SU-DHL-6 (cell line): ENCODE data around the gene SLC22A3.

Source experiments
- H2AFZ ChIP-seq: fragments of 200-600 bp; sonication (generic); 2 replicates; pipeline ENCODE4 v1.6.1; 2014; ENCODE audit warnings: low read depth, mild to moderate bottlenecking, moderate library complexity, mixed read lengths, antibody characterized with exemption, low read length; ENCODE audit not compliant: severe bottlenecking
- H3F3A ChIP-seq: fragments of 200-600 bp; shearing (Covaris generic); 2 replicates; pipeline ENCODE4 v1.6.0; 2016; ENCODE audit warnings: antibody characterized with exemption, mild to moderate bottlenecking; ENCODE audit not compliant: insufficient read depth
- H3K27ac ChIP-seq: fragments of 200-600 bp; sonication (generic); 2 replicates; pipeline ENCODE4 v1.5.1; 2016; ENCODE audit warnings: low read depth, mild to moderate bottlenecking, low read length, moderate library complexity, mixed read lengths
- H3K27me3 ChIP-seq: fragments of 200-600 bp; sonication (generic), shearing (Covaris generic); 2 replicates; pipeline ENCODE4 v1.6.0; 2014; ENCODE audit warnings: mild to moderate bottlenecking, low read length
- H3K36me3 ChIP-seq: fragments of 200-600 bp; sonication (generic); 2 replicates; pipeline ENCODE4 v1.6.1; 2014; ENCODE audit warnings: mild to moderate bottlenecking, low read length, mixed read lengths
- H3K4me2 ChIP-seq: fragments of 300-600, 200-600 bp; shearing (Covaris generic), sonication (generic); 2 replicates; pipeline ENCODE4 v1.6.0; 2014; ENCODE audit warnings: low read length, low read depth, mild to moderate bottlenecking; ENCODE audit not compliant: poor library complexity, severe bottlenecking
- H3K4me3 ChIP-seq: fragments of 200-600 bp; sonication (generic); 2 replicates; pipeline ENCODE4 v1.5.1; 2014; ENCODE audit warnings: antibody characterized with exemption, low read length, mild to moderate bottlenecking, mixed read lengths; ENCODE audit not compliant: insufficient read depth, poor library complexity, severe bottlenecking
- H3K79me2 ChIP-seq: fragments of 200-600 bp; sonication (generic); 2 replicates; pipeline ENCODE4 v1.6.1; 2014; ENCODE audit warnings: mild to moderate bottlenecking, low read length, moderate library complexity; ENCODE audit not compliant: insufficient read depth
- H3K9ac ChIP-seq: fragments of 200-600 bp; sonication (generic); 2 replicates; pipeline ENCODE4 v1.7.0; 2014; ENCODE audit warnings: mild to moderate bottlenecking, low read length
- H3K9me2 ChIP-seq: fragments of 200-600 bp; sonication (generic); replicated peaks from 2 replicates; pipeline ENCODE4 v1.6.1; 2014; ENCODE audit warnings: low read length; ENCODE audit not compliant: insufficient read depth
- H3K9me3 ChIP-seq: fragments of 200-600 bp; sonication (generic); 2 replicates; pipeline ENCODE4 v1.6.1; 2014; ENCODE audit warnings: low read length, mixed read lengths; ENCODE audit not compliant: insufficient read depth
- H4K20me1 ChIP-seq: fragments of 200-600 bp; sonication (generic); 2 replicates; pipeline ENCODE4 v1.6.1; 2014; ENCODE audit warnings: low read depth, mild to moderate bottlenecking, antibody characterized with exemption, low read length, moderate library complexity, mixed read lengths
- EZH2phosphoT487 ChIP-seq: fragments of 200-600 bp; sonication (generic), shearing (Covaris generic); conservative IDR thresholded peaks from 2 replicates; pipeline ENCODE4 v1.6.1; 2018; ENCODE audit warnings: mild to moderate bottlenecking, antibody characterized with exemption, low read length, moderate library complexity, mixed read lengths
- TF ChIP-seq, protein P1 (sequence below): fragments of 200-600 bp; sonication (generic); IDR thresholded peaks from one replicate; pipeline ENCODE4 v1.5.1; 2017; ENCODE audit warnings: antibody characterized with exemption, mild to moderate bottlenecking, low read length, moderate library complexity; ENCODE audit not compliant: insufficient read depth, poor library complexity, severe bottlenecking

The SLC22A3 gene

DNA sequence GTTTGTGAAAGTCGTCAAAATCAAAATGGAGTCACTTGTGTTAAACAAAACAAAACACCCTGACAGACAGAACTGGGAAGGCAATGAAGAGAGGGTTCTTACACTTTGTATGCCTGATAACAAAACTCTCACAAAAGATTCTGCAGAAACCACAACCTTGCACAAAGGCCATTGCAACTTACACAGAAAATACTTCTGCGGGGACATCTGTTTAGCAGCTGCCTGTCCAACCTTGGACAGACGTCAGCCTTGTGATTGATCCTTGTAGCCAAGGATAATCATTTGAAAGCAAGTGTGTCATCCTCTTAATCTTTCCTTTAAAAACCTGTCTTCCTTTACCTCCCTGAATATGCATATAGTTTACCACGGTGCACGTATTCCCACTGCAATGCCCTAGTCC is 17.0 kb upstream of the SLC22A3 start:
- Histone ChIP-seq H3K4me3 (no peak overlapping the region), H3K27me3 (no peaks in the 10 kb centered on the region), H3K79me2 (no peaks in the 10 kb centered on the region), H2AFZ (no peak overlapping the region), H3K36me3 (no peaks in the 10 kb centered on the region), H3K9ac (no peak overlapping the region), H3K9me3 (no peaks in the 10 kb centered on the region), H3K4me2 (no peak overlapping the region), H3F3A (no peaks in the 10 kb centered on the region), H3K27ac (no peak overlapping the region), H3K9me2 (no peaks in the 10 kb centered on the region), H4K20me1 (no peaks in the 10 kb centered on the region)
- no peak for TF ChIP-seq EZH2phosphoT487
- TF ChIP-seq, protein P1, sequence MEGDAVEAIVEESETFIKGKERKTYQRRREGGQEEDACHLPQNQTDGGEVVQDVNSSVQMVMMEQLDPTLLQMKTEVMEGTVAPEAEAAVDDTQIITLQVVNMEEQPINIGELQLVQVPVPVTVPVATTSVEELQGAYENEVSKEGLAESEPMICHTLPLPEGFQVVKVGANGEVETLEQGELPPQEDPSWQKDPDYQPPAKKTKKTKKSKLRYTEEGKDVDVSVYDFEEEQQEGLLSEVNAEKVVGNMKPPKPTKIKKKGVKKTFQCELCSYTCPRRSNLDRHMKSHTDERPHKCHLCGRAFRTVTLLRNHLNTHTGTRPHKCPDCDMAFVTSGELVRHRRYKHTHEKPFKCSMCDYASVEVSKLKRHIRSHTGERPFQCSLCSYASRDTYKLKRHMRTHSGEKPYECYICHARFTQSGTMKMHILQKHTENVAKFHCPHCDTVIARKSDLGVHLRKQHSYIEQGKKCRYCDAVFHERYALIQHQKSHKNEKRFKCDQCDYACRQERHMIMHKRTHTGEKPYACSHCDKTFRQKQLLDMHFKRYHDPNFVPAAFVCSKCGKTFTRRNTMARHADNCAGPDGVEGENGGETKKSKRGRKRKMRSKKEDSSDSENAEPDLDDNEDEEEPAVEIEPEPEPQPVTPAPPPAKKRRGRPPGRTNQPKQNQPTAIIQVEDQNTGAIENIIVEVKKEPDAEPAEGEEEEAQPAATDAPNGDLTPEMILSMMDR: no peak

DNA sequence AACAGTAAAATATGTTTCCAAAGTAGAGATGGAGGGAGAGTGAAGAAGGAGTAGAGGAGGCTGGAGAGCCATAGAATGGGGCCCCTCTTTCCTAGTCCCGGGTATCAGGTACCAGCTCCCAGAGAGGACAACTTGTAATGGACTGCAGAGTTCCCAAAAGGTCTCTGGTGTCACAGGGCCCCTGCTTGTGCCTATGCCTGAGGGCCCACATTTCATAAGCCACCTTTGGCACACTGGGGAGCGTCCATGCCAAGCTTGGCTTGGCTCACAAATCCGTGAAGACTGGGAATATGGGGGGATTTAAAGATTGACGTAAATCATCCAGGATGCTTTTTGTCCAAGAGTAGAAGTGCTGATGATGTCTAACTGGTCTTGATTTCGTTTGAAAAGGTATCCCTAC is 16.4 kb upstream of the SLC22A3 start:
- TF ChIP-seq EZH2phosphoT487: no peak
- TF ChIP-seq, protein P1: no peak
- no peak overlapping the region for H3K4me3 ChIP-seq
- H3K9me2 ChIP-seq: no peaks in the 10 kb centered on the region
- H2AFZ ChIP-seq: no peak overlapping the region
- no peaks in the 10 kb centered on the region for H3K36me3 ChIP-seq
- no peak overlapping the region for H3K27ac ChIP-seq
- no peaks in the 10 kb centered on the region for H3K79me2 ChIP-seq
- no peak overlapping the region for H3K4me2 ChIP-seq
- H3F3A ChIP-seq: no peaks in the 10 kb centered on the region
- no peak overlapping the region for H3K9ac ChIP-seq
- H3K27me3 ChIP-seq: no peaks in the 10 kb centered on the region
- no peaks in the 10 kb centered on the region for H3K9me3 ChIP-seq
- no peaks in the 10 kb centered on the region for H4K20me1 ChIP-seq

DNA sequence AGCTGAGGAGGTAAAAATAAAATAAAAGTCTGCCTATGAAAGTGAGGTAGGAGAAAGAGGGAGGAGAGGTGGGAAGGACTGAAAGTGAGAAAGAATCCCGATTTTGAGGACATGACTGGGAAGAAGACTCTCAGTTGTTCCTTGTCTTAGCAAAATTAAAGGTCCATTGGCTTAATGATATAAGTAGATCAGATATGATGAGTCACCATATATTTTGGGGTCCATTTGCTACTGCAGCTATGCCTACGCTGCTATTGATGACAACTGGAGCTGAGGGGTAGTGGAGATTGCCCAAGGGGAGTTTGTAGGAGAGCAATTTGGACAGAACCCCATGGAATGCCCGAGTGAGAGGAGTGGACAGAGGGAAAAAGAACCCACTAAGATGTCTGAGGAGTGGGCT is 15.1 kb upstream of the SLC22A3 start:
- Histone ChIP-seq H3K9me2 (no peaks in the 10 kb centered on the region), H4K20me1 (no peaks in the 10 kb centered on the region), H3K36me3 (no peaks in the 10 kb centered on the region), H3K9me3 (no peaks in the 10 kb centered on the region), H3F3A (no peaks in the 10 kb centered on the region), H3K9ac (no peak overlapping the region), H3K27me3 (no peaks in the 10 kb centered on the region), H3K4me3 (no peak overlapping the region), H2AFZ (no peak overlapping the region), H3K79me2 (no peaks in the 10 kb centered on the region), H3K4me2 (no peak overlapping the region), H3K27ac (no peak overlapping the region)
- no peak for TF ChIP-seq EZH2phosphoT487
- TF ChIP-seq, protein P1: no peak

DNA sequence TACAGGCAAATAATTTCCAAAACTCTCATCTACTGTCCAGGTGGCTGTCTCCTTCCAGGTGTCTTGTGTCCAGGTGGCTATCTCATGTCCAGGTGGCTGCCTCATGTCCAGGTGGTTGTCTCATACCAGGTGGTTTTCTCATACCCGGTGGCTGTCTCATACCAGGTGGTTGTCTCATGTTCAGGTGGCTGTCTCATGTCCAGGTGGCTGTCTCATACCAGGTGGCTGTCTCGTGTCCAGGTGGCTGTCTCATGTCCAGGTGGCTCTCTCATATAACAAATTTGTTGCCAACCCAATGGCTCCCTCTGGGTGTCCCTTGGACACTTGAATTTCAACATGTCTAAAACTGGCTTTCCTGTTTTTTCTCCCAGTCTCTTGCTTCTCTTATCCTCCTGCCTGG is 14.3 kb upstream of the SLC22A3 start:
- no peaks in the 10 kb centered on the region for H3K9me2 ChIP-seq
- no peak overlapping the region for H2AFZ ChIP-seq
- no peaks in the 10 kb centered on the region for H3F3A ChIP-seq
- no peaks in the 10 kb centered on the region for H3K27me3 ChIP-seq
- H3K36me3 ChIP-seq: no peaks in the 10 kb centered on the region
- H3K27ac ChIP-seq: no peak overlapping the region
- TF ChIP-seq, protein P1: no peak
- TF ChIP-seq EZH2phosphoT487: no peak
- no peak overlapping the region for H3K4me2 ChIP-seq
- no peak overlapping the region for H3K4me3 ChIP-seq
- H3K79me2 ChIP-seq: no peaks in the 10 kb centered on the region
- H4K20me1 ChIP-seq: no peaks in the 10 kb centered on the region
- no peaks in the 10 kb centered on the region for H3K9me3 ChIP-seq
- no peak overlapping the region for H3K9ac ChIP-seq
